ENCODE results near the gene SPINT2. TPM values are rescaled to one million over a fixed set of nuclear protein-coding genes. Genes with fewer than 3 reads are reported as not detected.

Gene SPINT2
- polyA plus RNA-seq, 2 of the 4 experiments (the other 2 are of a cell fraction) = 291 to 343 TPM

DNA sequence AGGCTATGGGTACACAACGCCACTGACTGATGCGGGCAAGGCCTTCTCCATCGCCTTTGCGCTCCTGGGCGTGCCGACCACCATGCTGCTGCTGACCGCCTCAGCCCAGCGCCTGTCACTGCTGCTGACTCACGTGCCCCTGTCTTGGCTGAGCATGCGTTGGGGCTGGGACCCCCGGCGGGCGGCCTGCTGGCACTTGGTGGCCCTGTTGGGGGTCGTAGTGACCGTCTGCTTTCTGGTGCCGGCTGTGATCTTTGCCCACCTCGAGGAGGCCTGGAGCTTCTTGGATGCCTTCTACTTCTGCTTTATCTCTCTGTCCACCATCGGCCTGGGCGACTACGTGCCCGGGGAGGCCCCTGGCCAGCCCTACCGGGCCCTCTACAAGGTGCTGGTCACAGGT, 62.2 kb downstream of the SPINT2 start (continued):
- no peak for TF ChIP-seq NPAS2 (CRISPR knock-in tag; IDR thresholded peaks at IDR 0.05; ENCODE audit: borderline replicate concordance)
- TF ChIP-seq POLR2A (IDR thresholded peaks at IDR 0.05; ENCODE audit: low read length) = no peak
- no peak for TF ChIP-seq EP300 (IDR thresholded peaks at IDR 0.05)
- TF ChIP-seq, protein P1, sequence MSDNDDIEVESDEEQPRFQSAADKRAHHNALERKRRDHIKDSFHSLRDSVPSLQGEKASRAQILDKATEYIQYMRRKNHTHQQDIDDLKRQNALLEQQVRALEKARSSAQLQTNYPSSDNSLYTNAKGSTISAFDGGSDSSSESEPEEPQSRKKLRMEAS (IDR thresholded peaks at IDR 0.05) = no peak
- TF ChIP-seq PHF8 (IDR thresholded peaks at IDR 0.05; ENCODE audit: borderline replicate concordance, low read depth) = no peak
- TF ChIP-seq, protein P2, sequence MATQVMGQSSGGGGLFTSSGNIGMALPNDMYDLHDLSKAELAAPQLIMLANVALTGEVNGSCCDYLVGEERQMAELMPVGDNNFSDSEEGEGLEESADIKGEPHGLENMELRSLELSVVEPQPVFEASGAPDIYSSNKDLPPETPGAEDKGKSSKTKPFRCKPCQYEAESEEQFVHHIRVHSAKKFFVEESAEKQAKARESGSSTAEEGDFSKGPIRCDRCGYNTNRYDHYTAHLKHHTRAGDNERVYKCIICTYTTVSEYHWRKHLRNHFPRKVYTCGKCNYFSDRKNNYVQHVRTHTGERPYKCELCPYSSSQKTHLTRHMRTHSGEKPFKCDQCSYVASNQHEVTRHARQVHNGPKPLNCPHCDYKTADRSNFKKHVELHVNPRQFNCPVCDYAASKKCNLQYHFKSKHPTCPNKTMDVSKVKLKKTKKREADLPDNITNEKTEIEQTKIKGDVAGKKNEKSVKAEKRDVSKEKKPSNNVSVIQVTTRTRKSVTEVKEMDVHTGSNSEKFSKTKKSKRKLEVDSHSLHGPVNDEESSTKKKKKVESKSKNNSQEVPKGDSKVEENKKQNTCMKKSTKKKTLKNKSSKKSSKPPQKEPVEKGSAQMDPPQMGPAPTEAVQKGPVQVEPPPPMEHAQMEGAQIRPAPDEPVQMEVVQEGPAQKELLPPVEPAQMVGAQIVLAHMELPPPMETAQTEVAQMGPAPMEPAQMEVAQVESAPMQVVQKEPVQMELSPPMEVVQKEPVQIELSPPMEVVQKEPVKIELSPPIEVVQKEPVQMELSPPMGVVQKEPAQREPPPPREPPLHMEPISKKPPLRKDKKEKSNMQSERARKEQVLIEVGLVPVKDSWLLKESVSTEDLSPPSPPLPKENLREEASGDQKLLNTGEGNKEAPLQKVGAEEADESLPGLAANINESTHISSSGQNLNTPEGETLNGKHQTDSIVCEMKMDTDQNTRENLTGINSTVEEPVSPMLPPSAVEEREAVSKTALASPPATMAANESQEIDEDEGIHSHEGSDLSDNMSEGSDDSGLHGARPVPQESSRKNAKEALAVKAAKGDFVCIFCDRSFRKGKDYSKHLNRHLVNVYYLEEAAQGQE (IDR thresholded peaks at IDR 0.05) = no peak
- no peak for TF ChIP-seq FOSB (CRISPR knock-in tag; IDR thresholded peaks at IDR 0.05)
- no peak for TF ChIP-seq HOXB5 (CRISPR knock-in tag; IDR thresholded peaks at IDR 0.05)
- no peak for TF ChIP-seq RNF2 (IDR thresholded peaks at IDR 0.05; ENCODE audit: borderline replicate concordance, low read depth)
- TF ChIP-seq EHF (CRISPR knock-in tag; IDR thresholded peaks at IDR 0.05) = no peak

DNA sequence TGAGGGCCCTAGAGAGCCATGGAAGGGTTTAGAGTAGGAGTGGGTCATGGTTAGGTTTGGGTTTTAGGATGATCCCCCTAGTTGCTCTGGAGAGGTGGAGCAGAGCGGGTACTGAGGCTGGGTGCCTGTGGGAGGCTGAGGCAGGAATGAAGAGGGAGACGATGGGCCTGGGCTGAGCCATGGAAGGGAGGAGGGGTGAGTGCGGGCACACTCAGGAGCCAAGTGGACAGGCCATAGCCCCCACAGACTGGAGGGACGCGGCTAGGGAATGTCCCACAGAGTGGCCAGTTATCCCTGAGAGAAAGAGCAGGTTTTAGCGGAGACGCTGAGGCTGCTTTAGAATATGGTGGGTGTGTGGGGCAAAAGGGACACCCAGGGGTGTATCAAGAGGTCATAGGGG, 65.3 kb downstream of the SPINT2 start:
- ChIA-PET POLR2A (interaction anchor here (0.6 kb wide), 1 partner anchor 39 kb away, joined by 3 read pairs; no protein-coding TSS in a partner anchor), CTCF (interaction anchor here (0.7 to 20.5 kb wide), 6 partner anchors 26 to 427 kb away, joined by 3 to 1052 read pairs (median 6); partner anchors contain the start of gene PPP1R14A)
- H3K4me3 ChIP-seq = no peak overlapping the region
- H3K9me3 ChIP-seq = no peaks in the 10 kb centered on the region
- no peak for DNase-seq (ENCODE audit: low read depth in 1 of 2, low spot score in 1 of 2)
- no peak for TF ChIP-seq RAD21 (conservative IDR thresholded peaks at IDR 0.05 in 1 of 2, IDR thresholded peaks at IDR 0.05 in 1 of 2)
- TF ChIP-seq, protein P3, sequence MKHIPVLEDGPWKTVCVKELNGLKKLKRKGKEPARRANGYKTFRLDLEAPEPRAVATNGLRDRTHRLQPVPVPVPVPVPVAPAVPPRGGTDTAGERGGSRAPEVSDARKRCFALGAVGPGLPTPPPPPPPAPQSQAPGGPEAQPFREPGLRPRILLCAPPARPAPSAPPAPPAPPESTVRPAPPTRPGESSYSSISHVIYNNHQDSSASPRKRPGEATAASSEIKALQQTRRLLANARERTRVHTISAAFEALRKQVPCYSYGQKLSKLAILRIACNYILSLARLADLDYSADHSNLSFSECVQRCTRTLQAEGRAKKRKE (CRISPR knock-in tag; IDR thresholded peaks at IDR 0.05; ENCODE audit: low read depth) = no peak
- no peak for TF ChIP-seq SMC3 (IDR thresholded peaks at IDR 0.05)
- TF ChIP-seq, protein P4, sequence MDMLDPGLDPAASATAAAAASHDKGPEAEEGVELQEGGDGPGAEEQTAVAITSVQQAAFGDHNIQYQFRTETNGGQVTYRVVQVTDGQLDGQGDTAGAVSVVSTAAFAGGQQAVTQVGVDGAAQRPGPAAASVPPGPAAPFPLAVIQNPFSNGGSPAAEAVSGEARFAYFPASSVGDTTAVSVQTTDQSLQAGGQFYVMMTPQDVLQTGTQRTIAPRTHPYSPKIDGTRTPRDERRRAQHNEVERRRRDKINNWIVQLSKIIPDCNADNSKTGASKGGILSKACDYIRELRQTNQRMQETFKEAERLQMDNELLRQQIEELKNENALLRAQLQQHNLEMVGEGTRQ (IDR thresholded peaks at IDR 0.05) = no peak
- TF ChIP-seq TP53 (CRISPR knock-in tag; IDR thresholded peaks at IDR 0.05) = no peak
- no peak for TF ChIP-seq CHD2 (IDR thresholded peaks at IDR 0.05; ENCODE audit: low read length, partially characterized antibody)
- no peak for TF ChIP-seq ZC3H11A (IDR thresholded peaks at IDR 0.05)
- no peak for TF ChIP-seq EHF (CRISPR knock-in tag; IDR thresholded peaks at IDR 0.05)
- TF ChIP-seq GATA3 (IDR thresholded peaks at IDR 0.05; ENCODE audit: borderline replicate concordance) = no peak
- no peak for TF ChIP-seq KDM5A (IDR thresholded peaks at IDR 0.05)
- TF ChIP-seq NR3C1 (IDR thresholded peaks at IDR 0.05) = no peak
- TF ChIP-seq FOSL2 (IDR thresholded peaks at IDR 0.05) = no peak
- no peak for TF ChIP-seq FOSL2 (CRISPR knock-in tag; IDR thresholded peaks at IDR 0.05)
- no peak for TF ChIP-seq ZSCAN20 (CRISPR knock-in tag; IDR thresholded peaks at IDR 0.05)
- no peak for TF ChIP-seq CEBPB (IDR thresholded peaks at IDR 0.05)
- no peak for TF ChIP-seq CHD4 (IDR thresholded peaks at IDR 0.05; ENCODE audit: borderline replicate concordance)
- no peak overlapping the region for H3K4me2 ChIP-seq
- 92% methylated on average over 7 of the region's 7 CpGs for WGBS (ENCODE audit: missing lambda C conversion rate)
- ATAC-seq = no peak
- no peaks in the 10 kb centered on the region for H3K4me1 ChIP-seq
- no peak overlapping the region for H3K27ac ChIP-seq
- FAIRE-seq = no peak
